Measurements from ENCODE around the gene XPC. TPM values are rescaled to one million over a fixed set of nuclear protein-coding genes. Genes with fewer than 3 reads are reported as not detected.

The XPC gene
- polyA plus RNA-seq, 3 donors, result 13.4 to 22.0 (median 15.5) TPM

DNA sequence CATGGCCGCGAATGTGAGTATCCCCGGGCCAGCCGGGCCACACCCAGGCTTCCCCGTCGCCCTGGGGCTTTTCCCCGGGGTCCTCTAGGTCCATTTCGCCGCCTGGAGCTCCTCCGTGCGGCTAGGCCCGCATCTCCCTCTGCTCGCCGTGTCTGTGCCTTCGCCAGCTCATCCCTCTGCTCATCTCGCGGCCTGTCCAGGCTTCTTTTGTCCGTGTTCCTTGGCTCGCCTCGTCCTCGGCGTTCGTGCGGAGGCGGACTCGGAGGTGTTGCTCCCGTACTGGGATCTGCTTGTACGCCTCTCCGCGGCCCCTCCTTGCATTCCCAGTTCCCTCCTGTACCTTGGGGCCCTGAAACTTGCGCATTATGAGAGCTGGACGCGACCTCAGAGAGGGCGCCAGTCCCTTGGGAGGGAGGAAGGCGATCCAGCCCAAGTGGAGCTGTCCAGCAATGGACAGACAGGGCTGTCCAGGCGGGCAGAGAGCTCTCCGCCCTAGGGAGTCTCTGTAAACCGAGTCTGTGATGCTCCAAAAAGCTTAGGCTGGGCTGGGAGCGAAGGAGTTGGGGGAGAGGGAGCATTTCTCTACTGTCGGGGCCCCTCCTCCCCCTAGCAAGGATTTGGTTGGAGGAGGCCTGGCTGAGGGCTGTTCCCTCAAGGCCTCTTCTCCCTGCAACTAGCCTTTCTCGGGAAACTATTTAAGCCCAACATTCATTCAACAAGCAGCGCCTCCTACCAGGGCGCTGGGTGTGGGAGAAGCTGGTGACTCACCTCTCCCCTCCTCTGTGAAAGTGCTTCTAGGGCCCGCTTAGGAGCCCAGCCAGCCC, 53.0 kb downstream of the XPC start:
- peaks cover 61% of the 10 kb centered on the region for H3K79me2 ChIP-seq (ENCODE audit: insufficient read depth, low read length)
- H3K27me3 ChIP-seq (ENCODE audit: control insufficient read depth in 2 of 2, insufficient read depth in 2 of 2, low read length in 2 of 2), result no peaks in the 10 kb centered on the region
- no peaks in the 10 kb centered on the region for H3K9me3 ChIP-seq (replicated peaks in 1 of 2; ENCODE audit: control insufficient read depth in 1 of 2, insufficient read depth in 1 of 2, low read length in 2 of 2)
- peaks cover 43 to 55% of the 10 kb centered on the region in 2 donors for H3K36me3 Mint-ChIP-seq
- DNase-seq, result peak; percentile 66 to 77 (median 76)
- intact Hi-C loops (cut with micrococcal nuclease), result loop anchor here (2.0 to 10.0 kb wide), 4 partner anchors 21 to 939 kb away; partner anchors contain the start of gene MRPS25 (in 1 of the 2)
- H3K4me2 ChIP-seq (replicated peaks; ENCODE audit: extremely low read depth, low read length, poor library complexity, severe bottlenecking), result peak overlapping the region; percentile 82
- peaks cover 0 to 2% (median 1%) of the 10 kb centered on the region in 3 donors for H3K27me3 Mint-ChIP-seq (ENCODE audit: low read depth in 3 of 3)
- WGBS (ENCODE audit: insufficient coverage), result 0% methylated on average over 38 of the region's 44 CpGs
- TF ChIP-seq, protein P1, sequence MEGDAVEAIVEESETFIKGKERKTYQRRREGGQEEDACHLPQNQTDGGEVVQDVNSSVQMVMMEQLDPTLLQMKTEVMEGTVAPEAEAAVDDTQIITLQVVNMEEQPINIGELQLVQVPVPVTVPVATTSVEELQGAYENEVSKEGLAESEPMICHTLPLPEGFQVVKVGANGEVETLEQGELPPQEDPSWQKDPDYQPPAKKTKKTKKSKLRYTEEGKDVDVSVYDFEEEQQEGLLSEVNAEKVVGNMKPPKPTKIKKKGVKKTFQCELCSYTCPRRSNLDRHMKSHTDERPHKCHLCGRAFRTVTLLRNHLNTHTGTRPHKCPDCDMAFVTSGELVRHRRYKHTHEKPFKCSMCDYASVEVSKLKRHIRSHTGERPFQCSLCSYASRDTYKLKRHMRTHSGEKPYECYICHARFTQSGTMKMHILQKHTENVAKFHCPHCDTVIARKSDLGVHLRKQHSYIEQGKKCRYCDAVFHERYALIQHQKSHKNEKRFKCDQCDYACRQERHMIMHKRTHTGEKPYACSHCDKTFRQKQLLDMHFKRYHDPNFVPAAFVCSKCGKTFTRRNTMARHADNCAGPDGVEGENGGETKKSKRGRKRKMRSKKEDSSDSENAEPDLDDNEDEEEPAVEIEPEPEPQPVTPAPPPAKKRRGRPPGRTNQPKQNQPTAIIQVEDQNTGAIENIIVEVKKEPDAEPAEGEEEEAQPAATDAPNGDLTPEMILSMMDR (IDR thresholded peaks at IDR 0.05), result no peak
- peaks cover 0 to under 1% (median 0%) of the 10 kb centered on the region in 7 donors for H3K9me3 Mint-ChIP-seq
- peaks cover 24 to 29% of the 10 kb centered on the region in 2 donors for H3K4me1 ChIP-seq (ENCODE audit: control insufficient read depth in 1 of 2, insufficient read depth in 2 of 2, low read length in 2 of 2)
- peak overlapping the region; percentile 93 for H3K9ac ChIP-seq (ENCODE audit: insufficient read depth, low read length, poor library complexity, severe bottlenecking)
- H3K4me1 Mint-ChIP-seq, result peaks cover 44% of the 10 kb centered on the region
- H3K36me3 ChIP-seq (replicated peaks in 1 of 2; ENCODE audit: control insufficient read depth in 1 of 2, insufficient read depth in 2 of 2, low read length in 2 of 2), result peaks cover 13 to 55% of the 10 kb centered on the region in 2 donors
- H2AFZ ChIP-seq (ENCODE audit: insufficient read depth, low read depth, low read length, poor library complexity, severe bottlenecking), result peak overlapping the region; percentile 98
- peak overlapping the region; percentile 89 to 99 (median 96) for H3K27ac Mint-ChIP-seq
- peak overlapping the region; percentile 96 for H3K4me3 Mint-ChIP-seq
- H4K20me1 ChIP-seq (ENCODE audit: insufficient read depth, low read length), result peaks cover 60% of the 10 kb centered on the region
- H3K27ac ChIP-seq (ENCODE audit: low read depth in 1 of 2, low read length in 2 of 2), result peak overlapping the region; percentile 87 to 91
- peak overlapping the region; percentile 67 to 97 (median 90) for H3K4me3 ChIP-seq (replicated peaks in 1 of 3; ENCODE audit: low read depth in 2 of 3, low read length in 3 of 3)

DNA sequence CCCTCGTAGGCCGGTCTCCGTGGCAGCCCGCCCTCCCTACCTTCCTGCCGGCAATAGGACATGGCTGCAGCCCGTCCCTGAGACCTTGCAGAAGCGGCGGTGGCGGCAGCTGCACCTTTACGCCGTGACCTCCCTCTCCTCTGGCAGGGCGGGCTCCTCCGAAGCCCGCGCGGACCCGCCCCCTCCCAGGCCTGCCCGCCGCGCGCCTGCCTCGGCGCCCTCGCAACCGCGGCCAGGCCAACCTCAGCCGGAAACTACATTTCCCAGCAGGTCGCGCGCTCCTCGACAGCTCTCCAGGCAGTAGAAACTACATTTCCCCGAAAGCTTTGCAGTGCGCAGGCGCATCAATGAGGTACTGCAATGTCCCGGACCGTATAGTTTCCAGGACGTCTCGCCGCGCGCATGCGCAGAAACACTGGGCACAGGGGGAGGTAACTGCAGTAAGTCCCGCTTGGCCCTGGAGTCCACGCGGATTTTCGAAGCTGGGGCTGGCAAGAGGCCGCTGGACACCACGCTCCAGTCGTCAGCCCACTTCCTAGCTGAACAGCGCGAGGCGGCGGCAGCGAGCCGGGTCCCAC, 53.7 kb downstream of the XPC start, which contains the start of the genes CHCHD4 and TMEM43:
Gene CHCHD4, minus strand, starts transcription at position 256 of the 578 bp plus-strand sequence. Its CDS starts 194 bp downstream, at position 62.
Gene TMEM43, plus strand, starts transcription at position 438 of the 578 bp plus-strand sequence. CDS start 142 bp downstream, outside the sequence.
- Mint-ChIP-seq H3K4me3 (peak within 1 kb of the TSS; percentile 96), H3K9me3 (peaks cover 0 to 2% (median 0%) of the 10 kb centered on the region in 7 donors), H3K27ac (peak within 1 kb of the TSS; percentile 89 to 99 (median 96)), H3K4me1 (peaks cover 46% of the 10 kb centered on the region), H3K36me3 (peaks cover 42 to 53% of the 10 kb centered on the region in 2 donors), H3K27me3 (ENCODE audit: low read depth in 3 of 3) (peaks cover 0 to 4% (median 0%) of the 10 kb centered on the region in 3 donors)
- Histone ChIP-seq H2AFZ (ENCODE audit: insufficient read depth, low read depth, low read length, poor library complexity, severe bottlenecking) (peak within 1 kb of the TSS; percentile 98), H3K36me3 (replicated peaks in 1 of 2; ENCODE audit: control insufficient read depth in 1 of 2, insufficient read depth in 2 of 2, low read length in 2 of 2) (peaks cover 7 to 53% of the 10 kb centered on the region in 2 donors), H3K27me3 (ENCODE audit: control insufficient read depth in 2 of 2, insufficient read depth in 2 of 2, low read length in 2 of 2) (no peaks in the 10 kb centered on the region), H3K79me2 (ENCODE audit: insufficient read depth, low read length) (peaks cover 61% of the 10 kb centered on the region), H3K4me3 (replicated peaks in 1 of 3; ENCODE audit: low read depth in 2 of 3, low read length in 3 of 3) (peak within 1 kb of the TSS; percentile 67 to 97 (median 90)), H3K9ac (ENCODE audit: insufficient read depth, low read length, poor library complexity, severe bottlenecking) (peak within 1 kb of the TSS; percentile 93), H3K27ac (ENCODE audit: low read depth in 1 of 2, low read length in 2 of 2) (peak within 1 kb of the TSS; percentile 87 to 91), H3K9me3 (replicated peaks in 1 of 2; ENCODE audit: control insufficient read depth in 1 of 2, insufficient read depth in 1 of 2, low read length in 2 of 2) (no peaks in the 10 kb centered on the region), H3K4me1 (ENCODE audit: control insufficient read depth in 1 of 2, insufficient read depth in 2 of 2, low read length in 2 of 2) (peaks cover 24 to 29% of the 10 kb centered on the region in 2 donors), H3K4me2 (replicated peaks; ENCODE audit: extremely low read depth, low read length, poor library complexity, severe bottlenecking) (peak within 1 kb of the TSS; percentile 82), H4K20me1 (ENCODE audit: insufficient read depth, low read length) (peaks cover 59% of the 10 kb centered on the region)
- intact Hi-C loops (cut with micrococcal nuclease), result loop anchor here (1.0 to 10.0 kb wide), 6 partner anchors 52 to 940 kb away; partner anchors contain the start of genes CCDC174 (in 1 of the 2), LSM3 (in 1 of the 2), MRPS25 (in 1 of the 2) and XPC (in 1 of the 2)
- DNase-seq, result peak; percentile 98 to 99 (median 99)
- under 1% methylated on average over 53 of the region's 55 CpGs for WGBS (ENCODE audit: insufficient coverage)
- TF ChIP-seq, protein P1 (IDR thresholded peaks at IDR 0.05), result no peak

Data from CD14-positive monocyte (primary cell).